ENCODE data around the gene MAPRE2. TPM values are rescaled to one million over a fixed set of nuclear protein-coding genes. Genes with fewer than 3 reads are reported as not detected.

The MAPRE2 gene
- total RNA-seq, 1 donor from 2014 or later = 14.8 TPM

DNA sequence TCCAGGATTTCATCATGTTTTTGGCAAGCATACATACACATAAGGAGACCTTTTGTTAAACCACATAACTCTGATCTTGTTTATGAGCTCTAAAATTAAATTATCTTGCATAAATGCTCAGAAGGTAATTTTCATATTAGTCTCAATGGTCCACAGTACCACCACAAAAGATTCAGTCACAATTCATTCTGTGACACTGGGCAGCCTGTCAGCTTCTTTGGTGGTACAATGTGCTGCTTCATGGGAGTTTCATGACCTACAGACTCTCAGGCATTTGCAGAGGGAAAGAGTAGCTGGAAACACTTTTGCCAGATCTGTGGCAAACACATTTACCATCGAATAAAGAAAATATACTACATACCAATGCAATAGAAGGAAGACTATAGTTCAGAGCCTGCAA is 148.3 kb downstream of the MAPRE2 start:
- H3K4me3 ChIP-seq (ENCODE audit: low read depth, low read length) = no peak overlapping the region
- TF ChIP-seq, protein P1, sequence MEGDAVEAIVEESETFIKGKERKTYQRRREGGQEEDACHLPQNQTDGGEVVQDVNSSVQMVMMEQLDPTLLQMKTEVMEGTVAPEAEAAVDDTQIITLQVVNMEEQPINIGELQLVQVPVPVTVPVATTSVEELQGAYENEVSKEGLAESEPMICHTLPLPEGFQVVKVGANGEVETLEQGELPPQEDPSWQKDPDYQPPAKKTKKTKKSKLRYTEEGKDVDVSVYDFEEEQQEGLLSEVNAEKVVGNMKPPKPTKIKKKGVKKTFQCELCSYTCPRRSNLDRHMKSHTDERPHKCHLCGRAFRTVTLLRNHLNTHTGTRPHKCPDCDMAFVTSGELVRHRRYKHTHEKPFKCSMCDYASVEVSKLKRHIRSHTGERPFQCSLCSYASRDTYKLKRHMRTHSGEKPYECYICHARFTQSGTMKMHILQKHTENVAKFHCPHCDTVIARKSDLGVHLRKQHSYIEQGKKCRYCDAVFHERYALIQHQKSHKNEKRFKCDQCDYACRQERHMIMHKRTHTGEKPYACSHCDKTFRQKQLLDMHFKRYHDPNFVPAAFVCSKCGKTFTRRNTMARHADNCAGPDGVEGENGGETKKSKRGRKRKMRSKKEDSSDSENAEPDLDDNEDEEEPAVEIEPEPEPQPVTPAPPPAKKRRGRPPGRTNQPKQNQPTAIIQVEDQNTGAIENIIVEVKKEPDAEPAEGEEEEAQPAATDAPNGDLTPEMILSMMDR (conservative IDR thresholded peaks at IDR 0.05; ENCODE audit: low read depth, low read length) = no peak
- DNase-seq (ENCODE audit: low read depth) = no peak

DNA sequence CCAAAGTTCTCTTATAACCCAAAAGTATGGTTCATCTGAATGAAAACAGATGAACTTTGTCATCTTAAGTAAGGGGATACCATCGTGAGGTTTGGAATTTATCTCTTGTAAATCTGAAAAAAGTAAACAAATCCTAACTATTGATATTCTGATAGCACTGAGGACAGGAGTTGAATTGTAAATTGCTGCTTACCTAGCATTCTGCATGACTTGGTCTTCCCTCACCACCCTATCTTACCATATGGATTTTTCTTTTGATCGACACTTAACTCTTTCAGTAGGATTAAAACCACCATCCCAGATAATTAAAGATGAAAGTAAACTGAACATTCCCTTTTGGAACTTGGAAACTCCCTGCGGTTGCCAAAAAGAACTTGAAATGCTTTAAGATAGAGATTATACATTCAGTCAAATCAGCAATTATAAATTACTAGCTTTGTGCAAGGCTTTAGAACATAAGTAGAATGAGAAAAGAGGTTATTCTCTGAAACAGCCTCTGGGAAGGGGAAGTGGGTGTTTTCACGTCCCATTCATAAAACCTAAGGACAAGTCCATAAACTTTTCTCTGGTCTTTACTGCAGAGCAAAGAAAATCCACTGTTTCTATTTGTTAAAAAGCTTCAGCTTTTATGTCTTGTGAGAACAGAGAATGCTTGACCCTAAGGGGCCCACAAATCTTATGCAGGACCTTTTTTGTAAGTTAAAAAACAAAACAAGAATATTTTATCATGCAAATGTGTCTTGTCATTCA is 149.9 kb downstream of the MAPRE2 start:
- TF ChIP-seq, protein P1 (conservative IDR thresholded peaks at IDR 0.05; ENCODE audit: low read depth, low read length) = no peak
- DNase-seq (ENCODE audit: low read depth) = no peak
- H3K4me3 ChIP-seq (ENCODE audit: low read depth, low read length) = no peak overlapping the region

GRCh38 chr18:35191698-35192025 is 150.4 kb downstream of the MAPRE2 start:
- no peak overlapping the region for H3K4me3 ChIP-seq (ENCODE audit: low read depth, low read length)
- TF ChIP-seq, protein P1 (conservative IDR thresholded peaks at IDR 0.05; ENCODE audit: low read depth, low read length) = no peak
- no peak for DNase-seq (ENCODE audit: low read depth)

- no peak for DNase-seq (ENCODE audit: low read depth)
- TF ChIP-seq, protein P1 (conservative IDR thresholded peaks at IDR 0.05; ENCODE audit: low read depth, low read length) = no peak
Observed at GRCh38 chr18:35192415-35192814, 151.2 kb downstream of the MAPRE2 start.

More at GRCh38 chr18:35192415-35192814, 151.2 kb downstream of the MAPRE2 start:
- H3K4me3 ChIP-seq (ENCODE audit: low read depth, low read length) = no peak overlapping the region

Other genes with a start within 250 kb of the MAPRE2 start
- 5.1 and 7.0 TPM in 2 replicates for gene ZNF397, start 199.6 kb downstream of the MAPRE2 start, total RNA-seq
- 5.1 TPM in 2 replicates for gene ZSCAN30, start 248.8 kb downstream of the MAPRE2 start, total RNA-seq